Mammary epithelial cell (primary cell): ENCODE results near the gene TMEM134.

Source experiments
- CTCF ChIP-seq, 2 donors: IDR thresholded peaks in 1 of 2; conservative IDR thresholded peaks in 1 of 2; 2 replicates each; pipeline ENCODE4 v1.5.1; 2011 to 2012; ENCODE audit warnings: inconsistent platforms in 2 of 2, low read length in 2 of 2, mild to moderate bottlenecking in 2 of 2, control low read depth in 1 of 2, low read depth in 1 of 2; ENCODE audit not compliant: insufficient read depth in 1 of 2; ENCODE audit errors: extremely low read depth in 1 of 2
- EZH2 ChIP-seq: IDR thresholded peaks from 2 replicates; pipeline ENCODE4 v1.6.1; 2012; ENCODE audit warnings: low read length, inconsistent platforms, borderline replicate concordance

DNA sequence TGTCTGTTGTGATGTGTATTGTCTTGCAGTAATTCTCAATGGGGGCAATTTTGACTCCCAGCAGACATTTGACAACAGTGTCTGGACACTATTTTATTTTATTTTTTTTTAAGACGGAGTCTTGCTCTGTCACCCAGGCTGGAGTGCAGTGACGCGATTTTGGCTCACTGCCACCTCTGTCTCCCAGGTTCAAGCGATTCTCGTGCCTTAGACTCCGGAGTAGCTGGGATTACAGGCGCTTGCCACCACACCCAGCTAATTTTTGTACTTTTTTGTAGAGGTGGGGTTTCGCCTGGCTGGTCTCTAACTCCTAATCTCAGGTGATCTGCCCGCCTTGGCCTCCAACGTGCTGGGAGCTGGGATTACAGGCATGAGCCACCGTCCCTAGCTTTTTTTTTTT lies 39.3 kb downstream of the TMEM134 start:
- TF ChIP-seq CTCF (conservative IDR thresholded peaks at IDR 0.05 in 1 of 2, IDR thresholded peaks at IDR 0.05 in 1 of 2; ENCODE audit: extremely low read depth in 1 of 2, insufficient read depth in 1 of 2, low read depth in 1 of 2, low read length in 2 of 2) (no peak), EZH2 (no peak)
